Spleen (tissue), 7 donors: Measurements from ENCODE around the gene STK33.

ENCODE experiments used
- CTCF ChIP-seq, 11 experiments: fragments of 200-600 bp in 7 of 11; fragments of 450-650 bp in 4 of 11; sonication (generic) in 4 of 11; IDR thresholded peaks in 8 of 11; conservative IDR thresholded peaks in 3 of 11; 1 replicate in 7 of 11; 2 replicates in 4 of 11; pipeline versions ENCODE4 v1.4.0 to v1.8.0; 2016 to 2021; ENCODE audit warnings: antibody characterized with exemption in 11 of 11, inconsistent platforms in 4 of 11, mild to moderate bottlenecking in 1 of 11
- POLR2A ChIP-seq, 3 donors: fragments of 450-650 bp; IDR thresholded peaks; one replicate each; pipeline ENCODE4 v1.5.1; 2017; ENCODE audit warnings: antibody characterized with exemption in 3 of 3, mild to moderate bottlenecking in 1 of 3
- POLR2AphosphoS5 ChIP-seq, 3 donors: sonication (generic); formaldehyde crosslinking; IDR thresholded peaks; one replicate each; pipeline ENCODE4 v1.5.1; 2017; ENCODE audit warnings: antibody characterized with exemption in 3 of 3
- donor health status: DM: no; HTN: no; CAD: no; lungs with moderate emphysema.
- donor health status: DM: no; HTN: no; CAD: no.
- donor health status: DM: no; HTN: no; CAD: no.

GRCh38 chr11:8383627-8384026, 210.4 kb downstream of the STK33 start:
- TF ChIP-seq CTCF (IDR thresholded peaks at IDR 0.05 in 8 of 11, conservative IDR thresholded peaks at IDR 0.05 in 3 of 11) (no peak), POLR2A (IDR thresholded peaks at IDR 0.05) (no peak), POLR2AphosphoS5 (IDR thresholded peaks at IDR 0.05) (no peak)
